CD14-positive monocyte (primary cell): ENCODE data around the gene MCRIP1. TPM values are rescaled to one million over a fixed set of nuclear protein-coding genes. Genes with fewer than 3 reads are reported as not detected.
A peak's percentile ranks its signal among the peaks of the same experiment; 100 is the strongest.

ENCODE experiments used
- DNase-seq, 3 donors: peaks; one replicate each; pipeline ENCODE4 v3.0.0-alpha.2; 2011 to 2022
- H2AFZ ChIP-seq: 2 replicates; pipeline ENCODE4 v1.6.0; 2012; ENCODE audit warnings: mild to moderate bottlenecking, low read depth, low read length, inconsistent platforms; ENCODE audit not compliant: insufficient read depth, poor library complexity, severe bottlenecking
- H3K27ac ChIP-seq, 2 donors: 1 replicate in 1 of 2; 2 replicates in 1 of 2; pipeline ENCODE4 v1.5.1; 2012 to 2013; ENCODE audit warnings: low read length in 2 of 2, control low read depth in 1 of 2, inconsistent platforms in 1 of 2, low read depth in 1 of 2, mild to moderate bottlenecking in 1 of 2
- H3K27me3 ChIP-seq, 2 donors: one replicate each; pipeline versions ENCODE4 v1.6.0 to v1.6.1; 2011 to 2013; ENCODE audit warnings: low read length in 2 of 2; ENCODE audit not compliant: control insufficient read depth in 2 of 2, insufficient read depth in 2 of 2
- H3K36me3 ChIP-seq, 2 donors: replicated peaks in 1 of 2; 1 replicate in 1 of 2; 2 replicates in 1 of 2; pipeline versions ENCODE4 v1.5.1 to v1.6.1; 2012 to 2013; ENCODE audit warnings: low read length in 2 of 2, control low read depth in 1 of 2, inconsistent platforms in 1 of 2, mild to moderate bottlenecking in 1 of 2; ENCODE audit not compliant: insufficient read depth in 2 of 2, control insufficient read depth in 1 of 2
- H3K4me1 ChIP-seq, 2 donors: 1 replicate in 1 of 2; 2 replicates in 1 of 2; pipeline versions ENCODE4 v1.5.1 to v1.6.1; 2012 to 2013; ENCODE audit warnings: low read length in 2 of 2, control low read depth in 1 of 2, inconsistent platforms in 1 of 2, mild to moderate bottlenecking in 1 of 2, moderate library complexity in 1 of 2; ENCODE audit not compliant: insufficient read depth in 2 of 2, control insufficient read depth in 1 of 2
- H3K4me2 ChIP-seq: replicated peaks from 2 replicates; pipeline ENCODE3; 2012; ENCODE audit warnings: low read length, moderate library complexity, mild to moderate bottlenecking; ENCODE audit not compliant: poor library complexity, severe bottlenecking; ENCODE audit errors: extremely low read depth
- H3K4me3 ChIP-seq, 3 experiments: fragments of 200-600 bp in 1 of 3; sonication (generic) in 1 of 3; replicated peaks in 1 of 3; 1 replicate in 2 of 3; 2 replicates in 1 of 3; pipeline ENCODE4 v1.5.1; 2011 to 2013; ENCODE audit warnings: low read length in 3 of 3, mild to moderate bottlenecking in 3 of 3, control low read depth in 2 of 3, low read depth in 2 of 3, inconsistent platforms in 1 of 3, moderate library complexity in 1 of 3
- H3K79me2 ChIP-seq: 2 replicates; pipeline ENCODE4 v1.6.0; 2012; ENCODE audit warnings: mild to moderate bottlenecking, control low read depth, inconsistent platforms, low read length, moderate library complexity; ENCODE audit not compliant: insufficient read depth
- H3K9ac ChIP-seq: 2 replicates; pipeline ENCODE4 v1.6.0; 2017; ENCODE audit warnings: low read length, mild to moderate bottlenecking; ENCODE audit not compliant: insufficient read depth, poor library complexity, severe bottlenecking
- H3K9me3 ChIP-seq, 2 donors: replicated peaks in 1 of 2; 1 replicate in 1 of 2; 2 replicates in 1 of 2; pipeline versions ENCODE4 v1.5.1 to v1.6.1; 2012 to 2013; ENCODE audit warnings: low read length in 2 of 2, control low read depth in 1 of 2; ENCODE audit not compliant: control insufficient read depth in 1 of 2, insufficient read depth in 1 of 2
- H4K20me1 ChIP-seq: 2 replicates; pipeline ENCODE4 v1.6.0; 2012; ENCODE audit warnings: mild to moderate bottlenecking, low read length, control low read depth, moderate library complexity; ENCODE audit not compliant: insufficient read depth
- H3K27ac Mint-ChIP-seq, 7 donors: one replicate each; pipeline ENCODE4 v1.8.0; 2020; ENCODE audit warnings: mild to moderate bottlenecking in 7 of 7, mixed read lengths in 7 of 7, moderate library complexity in 6 of 7, inconsistent platforms in 2 of 7
- H3K27me3 Mint-ChIP-seq, 3 donors: one replicate each; pipeline ENCODE4 v1.8.0; 2021 to 2022; ENCODE audit warnings: low read depth in 3 of 3, mild to moderate bottlenecking in 3 of 3, mixed read lengths in 3 of 3, moderate library complexity in 3 of 3, inconsistent platforms in 1 of 3
- H3K36me3 Mint-ChIP-seq, 2 donors: one replicate each; pipeline ENCODE4 v1.8.0; 2020; ENCODE audit warnings: mixed read lengths in 2 of 2, inconsistent platforms in 1 of 2, mild to moderate bottlenecking in 1 of 2
- H3K4me1 Mint-ChIP-seq: one replicate; pipeline ENCODE4 v1.8.0; 2020; ENCODE audit warnings: mild to moderate bottlenecking, mixed read lengths
- H3K4me3 Mint-ChIP-seq, 2 donors: one replicate each; pipeline ENCODE4 v1.8.0; 2020; ENCODE audit warnings: mild to moderate bottlenecking in 2 of 2, mixed read lengths in 2 of 2, moderate library complexity in 1 of 2
- H3K9me3 Mint-ChIP-seq, 7 donors: one replicate each; pipeline ENCODE4 v1.8.0; 2020 to 2022; ENCODE audit warnings: mixed read lengths in 7 of 7, mild to moderate bottlenecking in 6 of 7, moderate library complexity in 6 of 7, inconsistent platforms in 2 of 7
- CTCF ChIP-seq: fragments of 200-600 bp; IDR thresholded peaks from one replicate; pipeline ENCODE4 v1.8.0; 2022; ENCODE audit warnings: antibody characterized with exemption, mild to moderate bottlenecking
- WGBS: methylation state at CpG from one replicate; pipeline ENCODE4 v1.1.5; 2013; ENCODE audit warnings: missing lambda C conversion rate; ENCODE audit not compliant: insufficient coverage; 5-methylcytosine and 5-hydroxymethylcytosine counted together
- intact Hi-C, 2 donors: fragments of 100-400 bp; cut with micrococcal nuclease; formaldehyde crosslinking; loops; one replicate each; pipeline versions ENCODE4 v1.15.0 to v1.15.1; 2023
- polyA plus RNA-seq, 3 donors: library from polyadenylated mRNA; depleted of rRNA in 1 of 3; unstranded in 2 of 3; stranded (reverse) in 1 of 3; fragments of 300-500 nt in 2 of 3; fragments of >200 nt in 1 of 3; fragmentation: Illumina TruSeq in 2 of 3; gene quantifications; 1 replicate in 2 of 3; 2 replicates in 1 of 3; pipeline ENCODE4 v1.2.3, GENCODE V29; 2012 to 2021

The MCRIP1 gene
- polyA plus RNA-seq, 3 donors = 48.4 to 63.0 (median 48.5) TPM

GRCh38 chr17:81839301-81839700, 6.2 kb upstream of the MCRIP1 start:
- Histone ChIP-seq H3K79me2 (peaks cover 24% of the 10 kb centered on the region), H3K36me3 (peaks cover 18 to 20% of the 10 kb centered on the region in 2 donors), H3K4me3 (no peak overlapping the region), H2AFZ (no peak overlapping the region), H3K27ac (peak overlapping the region in 1 of 2 donors; percentile 58), H3K4me2 (no peak overlapping the region), H3K9me3 (no peaks in the 10 kb centered on the region), H3K27me3 (no peaks in the 10 kb centered on the region), H3K4me1 (peaks cover 49 to 58% of the 10 kb centered on the region in 2 donors), H3K9ac (no peak overlapping the region), H4K20me1 (peaks cover 11% of the 10 kb centered on the region)
- WGBS = 85% methylated on average over 11 of the region's 15 CpGs
- peaks cover 54% of the 10 kb centered on the region for H3K4me1 Mint-ChIP-seq
- H3K27me3 Mint-ChIP-seq = peaks cover 0 to 3% (median 0%) of the 10 kb centered on the region in 3 donors
- no peaks in the 10 kb centered on the region for H3K9me3 Mint-ChIP-seq
- TF ChIP-seq CTCF = no peak
- no peak for DNase-seq
- H3K4me3 Mint-ChIP-seq = no peak overlapping the region
- intact Hi-C loops = loop anchor here in 1 of 2 donors (2.0 kb wide), 1 partner anchor 20 kb away; no protein-coding TSS in a partner anchor
- peaks cover 18 to 25% of the 10 kb centered on the region in 2 donors for H3K36me3 Mint-ChIP-seq
- peak overlapping the region in 4 of 7 donors; percentile 46 to 81 (median 66) for H3K27ac Mint-ChIP-seq

GRCh38 chr17:81838753-81839255, 5.7 kb upstream of the MCRIP1 start:
- H3K4me1 Mint-ChIP-seq = peaks cover 56% of the 10 kb centered on the region
- peaks cover 13 to 20% of the 10 kb centered on the region in 2 donors for H3K36me3 Mint-ChIP-seq
- H3K27ac Mint-ChIP-seq = peak overlapping the region in 5 of 7 donors; percentile 48 to 81 (median 69)
- H3K9me3 Mint-ChIP-seq = peaks cover 0 to under 1% (median 0%) of the 10 kb centered on the region in 7 donors
- H3K79me2 ChIP-seq = peaks cover 29% of the 10 kb centered on the region
- H2AFZ ChIP-seq = no peak overlapping the region
- no peak for TF ChIP-seq CTCF
- no peak overlapping the region for H3K4me2 ChIP-seq
- no peaks in the 10 kb centered on the region for H3K27me3 ChIP-seq
- WGBS = 72% methylated on average over 13 of the region's 17 CpGs
- H4K20me1 ChIP-seq = peaks cover 6% of the 10 kb centered on the region
- H3K27me3 Mint-ChIP-seq = peaks cover 0 to 3% (median 0%) of the 10 kb centered on the region in 3 donors
- peaks cover 54 to 63% of the 10 kb centered on the region in 2 donors for H3K4me1 ChIP-seq
- intact Hi-C loops = loop anchor here in 1 of 2 donors (2.0 kb wide), 1 partner anchor 20 kb away; no protein-coding TSS in a partner anchor
- H3K36me3 ChIP-seq = peaks cover 13 to 15% of the 10 kb centered on the region in 2 donors
- no peak overlapping the region for H3K4me3 Mint-ChIP-seq
- H3K9ac ChIP-seq = no peak overlapping the region
- no peaks in the 10 kb centered on the region for H3K9me3 ChIP-seq
- no peak for DNase-seq
- H3K4me3 ChIP-seq = no peak overlapping the region
- peak overlapping the region; percentile 12 to 58 for H3K27ac ChIP-seq
